ENCODE results near the gene BCR.

BCR gene

GRCh38 chr22:23264610-23265367 is 84.5 kb downstream of the BCR start:
- DNase-seq = no peak

DNA sequence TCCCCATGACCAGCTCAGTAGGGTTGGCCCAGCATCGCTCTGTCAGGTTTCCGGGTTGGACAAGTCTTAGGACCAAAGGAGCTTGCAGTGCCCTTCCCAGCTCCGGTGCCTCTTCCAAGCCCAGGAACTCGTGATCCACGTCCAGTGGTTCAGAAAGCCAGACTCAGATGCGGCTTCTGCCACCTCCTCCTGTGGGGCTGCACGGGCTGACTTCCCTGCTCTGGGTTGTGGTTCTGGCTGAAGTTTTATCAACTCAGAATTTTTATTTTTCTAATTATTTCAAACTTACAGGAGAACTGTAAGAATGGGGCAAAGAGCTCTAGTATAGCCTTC is 85.0 kb downstream of the BCR start:
- DNase-seq = no peak

DNA sequence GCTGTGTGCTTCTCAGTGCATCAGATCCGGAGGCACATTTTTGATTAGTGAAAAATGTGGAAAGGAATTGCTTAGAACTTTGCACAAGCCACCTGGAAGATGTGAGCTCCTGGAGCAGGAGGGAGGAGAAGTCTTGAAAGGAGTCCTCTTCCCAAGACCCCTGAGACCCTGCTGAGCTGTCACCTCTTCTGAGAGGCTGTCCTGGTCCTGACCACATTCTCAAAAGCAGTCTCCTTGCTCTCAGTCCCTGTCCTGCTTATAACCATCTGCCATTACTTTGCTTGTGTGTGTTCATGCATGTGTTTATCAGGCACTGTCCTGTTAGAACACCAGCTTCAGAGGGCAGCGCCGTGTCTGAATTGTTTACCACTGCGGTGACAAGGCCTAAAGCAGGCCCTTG is 86.5 kb downstream of the BCR start:
- DNase-seq = no peak

DNA sequence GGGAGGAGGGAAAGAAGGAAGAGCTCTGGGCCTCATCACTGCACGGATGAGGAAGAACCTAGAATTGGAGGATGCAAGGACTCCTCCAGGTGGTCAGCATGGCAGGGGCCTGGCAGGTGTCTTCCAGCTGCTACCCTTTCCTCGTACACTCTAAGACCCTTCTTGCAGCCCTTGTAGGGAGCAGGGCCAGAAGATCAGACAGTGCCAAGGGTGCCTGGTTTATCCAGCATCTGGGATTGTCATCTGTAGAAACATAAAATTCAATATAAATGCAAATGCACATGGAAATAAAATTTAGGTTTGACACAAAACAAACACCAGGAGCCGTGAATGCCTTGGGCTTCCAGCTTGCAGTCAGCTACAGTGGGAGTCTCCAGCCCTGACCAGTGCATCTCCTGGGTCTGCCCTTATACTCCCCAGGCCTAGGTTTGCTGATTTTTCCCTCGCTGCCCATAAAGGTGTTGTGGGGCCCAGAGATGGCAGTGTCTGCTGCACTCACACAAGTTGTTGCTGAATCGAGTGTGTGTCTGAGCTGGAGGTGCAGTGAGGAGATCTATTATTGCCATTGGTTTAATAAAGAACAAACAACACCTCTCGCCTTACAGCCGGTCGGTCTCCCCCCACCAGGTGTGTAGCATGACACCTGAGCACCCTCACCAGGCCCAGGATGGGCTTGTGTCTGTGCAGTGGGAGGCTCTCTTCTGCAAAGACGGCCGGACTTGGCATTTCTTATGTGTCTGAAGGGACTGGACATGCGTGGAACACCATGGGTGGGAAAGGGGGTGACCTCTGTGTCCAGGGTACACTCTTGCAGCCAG is 87.1 kb downstream of the BCR start:
- no peak for DNase-seq

DNA sequence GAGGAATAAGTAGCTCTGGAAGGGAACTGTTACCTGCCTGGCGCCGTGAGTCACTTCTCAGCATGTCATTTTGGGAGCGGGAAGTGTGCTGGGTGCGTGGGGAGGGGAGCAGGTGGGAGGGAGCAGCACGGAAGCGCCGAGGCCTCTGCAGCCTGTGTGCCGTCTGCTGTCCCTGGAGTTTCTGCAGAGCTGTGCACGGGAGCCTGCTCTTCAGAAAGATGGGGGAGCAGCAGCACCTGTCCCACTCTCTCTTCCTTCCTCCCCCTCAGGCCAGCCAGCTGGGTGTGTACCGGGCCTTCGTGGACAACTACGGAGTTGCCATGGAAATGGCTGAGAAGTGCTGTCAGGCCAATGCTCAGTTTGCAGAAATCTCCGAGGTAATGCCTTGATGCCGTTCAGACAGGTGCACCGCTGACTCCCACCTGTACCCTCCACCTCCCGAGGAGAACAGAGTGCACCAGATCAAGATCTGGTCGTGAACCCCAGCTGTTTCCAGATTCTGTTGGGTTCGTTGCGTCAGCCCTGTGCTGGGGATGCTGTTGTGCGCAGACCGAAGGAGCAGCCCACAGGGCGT is 87.9 kb downstream of the BCR start:
- DNase-seq = no peak

- DNase-seq = no peak
These were observed 88.6 kb downstream of the BCR start for GRCh38 chr22:23268877-23269276.

DNA sequence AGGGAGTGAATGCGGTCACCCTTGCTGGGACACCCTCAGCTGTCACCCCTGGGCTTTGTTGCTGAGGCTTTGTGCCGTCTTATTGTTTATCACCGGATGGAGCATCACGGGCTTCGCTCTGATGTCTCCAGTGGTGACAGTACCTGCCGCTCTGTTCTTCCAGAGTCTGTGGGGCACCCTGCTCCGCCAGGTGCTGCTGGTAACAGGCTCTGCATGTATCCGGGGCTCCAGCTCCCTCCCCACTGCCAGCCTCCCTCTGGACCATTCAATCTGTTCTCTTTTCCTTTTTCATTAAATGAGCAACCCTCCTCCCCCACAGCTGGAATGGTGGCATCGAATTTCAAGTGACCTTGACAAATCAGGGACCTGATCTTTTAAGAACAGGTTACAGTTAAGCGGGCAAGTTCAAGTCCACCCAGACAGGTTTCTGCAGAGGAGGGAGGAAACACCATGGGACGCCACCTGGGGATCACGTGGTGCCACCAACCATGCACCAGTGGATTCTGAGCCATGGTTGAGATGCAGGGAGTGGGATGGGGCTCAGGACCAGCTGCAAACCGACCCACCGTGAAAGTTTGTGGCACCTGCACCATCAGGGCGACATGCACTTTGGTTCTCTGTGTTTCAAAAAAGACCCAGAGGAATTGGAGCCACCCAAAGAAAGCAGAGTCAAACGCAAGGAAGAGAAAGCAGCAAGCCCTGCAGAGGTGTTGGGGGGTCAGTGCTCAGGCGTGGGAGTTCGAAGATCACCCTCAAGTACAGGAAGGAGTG is 89.3 kb downstream of the BCR start:
- DNase-seq = no peak

DNA sequence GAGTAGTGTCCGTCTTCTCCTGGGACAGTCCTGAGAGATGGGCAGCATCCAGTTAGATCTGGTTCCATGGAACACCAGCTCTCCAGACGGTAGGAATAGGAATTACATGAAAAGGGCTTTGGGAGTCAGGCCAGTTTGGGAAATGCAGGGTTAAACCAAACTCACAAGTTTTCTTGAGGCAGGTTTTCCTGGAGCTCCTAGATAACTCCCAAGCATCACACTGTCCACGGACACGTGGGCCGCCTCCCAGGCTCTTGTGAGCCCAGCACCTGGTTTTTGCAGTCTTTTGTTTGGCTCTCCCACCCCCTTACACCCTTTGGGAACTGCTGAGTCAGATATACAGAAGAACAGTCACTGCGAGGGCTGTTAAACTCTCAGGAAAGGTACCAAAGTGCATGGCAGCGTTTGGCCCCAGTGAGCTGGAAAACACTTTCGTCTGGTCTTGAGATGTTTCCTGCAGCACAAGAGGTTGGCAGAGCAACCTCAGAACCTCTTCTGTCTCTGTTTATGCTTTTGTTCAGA is 90.0 kb downstream of the BCR start:
- no peak for DNase-seq

DNA sequence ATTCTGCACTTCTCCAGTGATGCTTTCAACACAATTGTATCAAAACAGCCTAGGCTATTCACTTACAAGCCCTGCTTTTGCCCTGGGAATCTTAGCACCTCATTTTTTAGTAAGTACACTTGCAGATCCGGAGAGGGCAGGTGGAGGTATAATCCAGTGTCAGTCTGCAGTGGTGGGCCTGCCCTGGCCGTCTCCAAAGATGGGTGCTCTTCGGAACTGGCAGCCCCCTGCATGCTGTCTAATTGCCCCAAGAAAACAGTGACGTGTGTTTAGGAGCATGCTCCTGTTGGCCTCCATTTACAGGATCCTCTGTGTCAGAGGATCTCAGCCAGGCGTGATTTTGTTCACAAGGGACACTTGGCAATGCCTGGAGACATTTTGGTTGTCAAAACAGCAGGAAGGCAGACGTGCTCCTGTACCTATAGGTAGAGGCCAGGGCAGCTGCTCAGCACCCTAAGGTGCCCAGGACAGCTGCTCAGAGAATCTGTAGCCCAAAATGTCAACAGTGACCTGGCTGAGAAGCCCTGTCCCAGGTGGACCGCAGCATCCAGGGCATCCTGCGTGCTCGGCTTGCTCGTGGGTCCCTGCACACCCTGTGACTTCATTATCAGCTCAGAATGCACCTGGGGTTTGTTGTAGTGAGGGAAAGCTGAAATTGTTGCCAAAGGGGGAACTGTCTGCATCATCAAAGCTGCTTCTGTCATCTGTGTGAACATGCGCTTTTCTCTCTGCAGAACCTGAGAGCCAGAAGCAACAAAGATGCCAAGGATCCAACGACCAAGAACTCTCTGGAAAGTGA is 90.7 kb downstream of the BCR start:
- DNase-seq = no peak

DNA sequence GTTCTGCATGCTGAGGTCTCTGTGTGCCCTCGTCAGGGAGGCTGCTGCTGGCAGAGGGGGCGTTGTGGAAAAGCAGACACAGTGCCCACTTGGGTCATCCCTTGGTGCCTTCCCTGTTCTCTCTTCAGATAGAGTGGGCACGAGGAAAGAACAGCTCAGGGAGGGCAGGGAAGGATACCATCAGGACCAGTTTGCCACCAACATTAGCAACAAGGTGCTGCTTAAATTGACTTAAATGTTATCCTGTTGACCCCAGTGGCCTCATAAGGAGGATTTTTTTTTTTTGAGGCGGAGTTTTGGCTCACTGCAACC is 91.2 kb downstream of the BCR start:
- DNase-seq = no peak

DNA sequence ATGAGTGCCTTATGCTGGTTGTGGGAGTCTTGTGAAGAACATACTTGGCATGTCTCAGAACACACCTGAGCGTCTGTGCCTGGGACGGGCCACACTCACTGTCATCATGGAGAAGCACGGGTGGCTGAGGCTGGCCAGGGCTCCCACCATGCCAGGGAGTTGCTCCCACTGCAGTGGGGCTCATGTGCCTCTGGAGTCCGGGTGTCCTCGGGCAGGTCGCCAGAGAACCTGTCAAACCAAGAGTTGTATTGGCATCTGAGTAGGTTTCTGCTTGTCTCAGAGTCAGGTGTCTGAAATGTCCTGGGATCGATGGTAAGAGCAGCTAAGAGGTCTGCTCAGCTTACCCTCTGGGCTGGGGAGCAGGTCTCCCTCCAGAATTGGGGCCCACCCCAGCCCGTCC is 92.1 kb downstream of the BCR start:
- no peak for DNase-seq

GRCh38 chr22:23272834-23273233 is 92.5 kb downstream of the BCR start:
- no peak for DNase-seq

GRCh38 chr22:23273445-23274145 is 93.3 kb downstream of the BCR start:
- no peak for DNase-seq

DNA sequence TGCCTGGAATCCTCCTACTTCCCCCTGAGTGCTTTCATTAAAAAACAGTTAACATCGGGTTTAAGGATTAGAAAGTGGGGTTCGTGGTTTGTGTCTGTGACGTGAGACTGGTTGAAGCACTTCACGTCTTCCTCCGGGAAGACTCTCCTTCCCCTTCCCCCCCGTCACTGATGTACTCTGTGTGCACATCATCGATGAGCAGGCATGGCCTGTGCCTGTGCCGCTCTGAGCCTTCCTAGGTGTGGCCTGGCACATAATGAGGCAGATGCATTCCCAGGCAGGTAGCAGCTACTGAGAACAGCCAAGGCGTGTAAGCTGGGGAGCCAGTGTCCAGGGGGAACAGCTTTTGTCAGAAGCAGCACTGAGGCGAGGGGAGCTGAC is 93.8 kb downstream of the BCR start:
- DNase-seq = no peak

GRCh38 chr22:23274891-23275694 is 94.8 kb downstream of the BCR start:
- DNase-seq = no peak

GRCh38 chr22:23275751-23276150 is 95.4 kb downstream of the BCR start:
- DNase-seq = no peak

DNA sequence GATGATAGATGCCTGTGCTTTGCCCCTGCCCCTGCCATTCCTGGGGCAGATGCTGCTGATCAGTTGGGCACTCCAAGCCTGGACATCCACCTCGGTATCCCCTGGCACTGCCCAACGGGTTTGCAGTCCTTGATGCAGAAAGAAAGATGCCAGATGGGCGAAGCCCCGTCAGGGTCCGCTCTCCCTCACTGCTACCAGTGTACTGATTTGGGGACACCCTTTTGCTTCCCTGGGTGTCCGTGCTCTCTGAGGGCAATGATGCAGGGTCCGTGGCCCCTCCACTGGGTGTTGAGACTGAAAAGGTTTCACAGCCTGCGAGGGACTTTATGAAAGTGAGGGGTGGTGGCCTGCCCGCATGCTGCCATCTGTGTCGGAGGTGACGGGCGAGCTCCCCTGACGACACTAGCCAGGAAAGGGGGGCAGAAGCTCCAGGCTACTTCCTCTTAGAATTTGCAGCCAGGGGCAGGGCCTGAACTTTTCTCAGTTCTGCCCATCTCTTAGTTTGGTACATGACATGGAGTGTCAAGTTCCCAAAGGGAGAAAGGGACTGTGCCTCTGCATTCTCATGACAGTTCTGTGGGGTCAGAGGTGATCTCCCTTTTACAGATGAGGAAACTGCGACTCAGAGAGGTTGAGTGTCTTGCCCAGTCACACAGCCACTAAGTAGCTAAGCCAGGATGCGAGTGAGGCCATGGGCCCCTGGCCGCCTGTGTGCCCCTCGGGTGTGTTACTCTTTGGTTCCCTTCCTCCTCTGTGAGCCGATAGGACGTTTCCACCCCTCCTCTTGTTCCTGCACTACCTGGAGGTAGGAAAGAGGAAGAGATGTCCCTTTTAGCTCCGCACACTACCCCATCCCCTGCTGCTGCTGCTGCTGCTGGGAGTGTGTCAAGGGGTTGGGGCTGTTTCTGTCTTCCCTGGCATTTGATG is 96.6 kb downstream of the BCR start:
- no peak for DNase-seq

- DNase-seq = no peak
These were observed 97.4 kb downstream of the BCR start for GRCh38 chr22:23277583-23278295.

Measured in NCI-H774 (cell line).